HepG2 (cell line): ENCODE data around the gene AGXT. TPM values are rescaled to one million over a fixed set of nuclear protein-coding genes. Genes with fewer than 3 reads are reported as not detected.

Experiments
- ASH2L ChIP-seq: fragments of 300-600, 200-600 bp; sonication (generic); IDR thresholded peaks from 2 replicates; pipeline ENCODE4 v1.7.0; 2017; ENCODE audit warnings: low read depth, mild to moderate bottlenecking, moderate library complexity, mixed read lengths, low read length; ENCODE audit not compliant: insufficient read length
- GABPA ChIP-seq, 2 experiments: IDR thresholded peaks; 2 replicates each; pipeline ENCODE4 v1.6.1; 2011 to 2016; ENCODE audit warnings: low read depth in 2 of 2, low read length in 1 of 2, missing biosample characterization in 1 of 2, missing genetic modification characterization in 1 of 2
- JUND ChIP-seq: sonication (generic); formaldehyde crosslinking; IDR thresholded peaks from 2 replicates; pipeline ENCODE4 v1.8.0; 2022; ENCODE audit warnings: mild to moderate bottlenecking, missing genetic modification reagents
- KLF15 ChIP-seq: sonication (generic); formaldehyde crosslinking; IDR thresholded peaks from 2 replicates; pipeline ENCODE4 v1.8.1; 2023; ENCODE audit warnings: borderline replicate concordance, mild to moderate bottlenecking, inconsistent platforms, missing genetic modification reagents, mixed read lengths
- MEF2D ChIP-seq: sonication (generic); formaldehyde crosslinking; IDR thresholded peaks from 2 replicates; pipeline ENCODE4 v1.5.1; 2020; ENCODE audit warnings: mild to moderate bottlenecking, missing genetic modification reagents
- RXRA ChIP-seq: sonication (generic); formaldehyde crosslinking; IDR thresholded peaks from 2 replicates; pipeline ENCODE4 v1.5.1; 2020; ENCODE audit warnings: missing genetic modification reagents
- SYNCRIP ChIP-seq: fragments of 200-400 bp; formaldehyde crosslinking; IDR thresholded peaks from 2 replicates; pipeline ENCODE4 v1.6.1; 2018; ENCODE audit warnings: mild to moderate bottlenecking, low read depth, low read length; ENCODE audit not compliant: insufficient read depth
- TCF7 ChIP-seq: sonication (generic); IDR thresholded peaks from 2 replicates; pipeline ENCODE4 v1.6.1; 2016; ENCODE audit warnings: antibody characterized with exemption, low read depth
- ZBTB40 ChIP-seq, 2 experiments: fragments of 450-650 bp in 1 of 2; sonication (generic) in 1 of 2; formaldehyde crosslinking in 1 of 2; IDR thresholded peaks; 2 replicates each; pipeline versions ENCODE4 v1.6.1 to v1.8.0; 2016 to 2022; ENCODE audit warnings: antibody characterized with exemption in 1 of 2, mild to moderate bottlenecking in 1 of 2, missing genetic modification reagents in 1 of 2
- ZFP90 ChIP-seq: sonication (generic); formaldehyde crosslinking; IDR thresholded peaks from 2 replicates; pipeline ENCODE4 v1.8.0; 2022; ENCODE audit warnings: missing genetic modification reagents, mild to moderate bottlenecking, inconsistent platforms, borderline replicate concordance
- ZKSCAN1 ChIP-seq: fragments of 150-350 bp; IDR thresholded peaks from 2 replicates; pipeline ENCODE4 v1.6.1; 2014; ENCODE audit warnings: low read length
- ZKSCAN5 ChIP-seq: sonication (generic); formaldehyde crosslinking; IDR thresholded peaks from 2 replicates; pipeline ENCODE4 v1.5.1; 2020; ENCODE audit warnings: mild to moderate bottlenecking, missing genetic modification reagents
- ZMAT3 ChIP-seq: sonication (generic); formaldehyde crosslinking; conservative IDR thresholded peaks from 2 replicates; pipeline ENCODE4 v1.7.0; 2021; ENCODE audit warnings: missing genetic modification reagents
- ZNF101 ChIP-seq: sonication (generic); formaldehyde crosslinking; IDR thresholded peaks from 2 replicates; pipeline ENCODE4 v1.4.0; 2020; ENCODE audit warnings: mild to moderate bottlenecking, low read depth, missing genetic modification reagents, borderline replicate concordance
- ZNF354B ChIP-seq: sonication (generic); formaldehyde crosslinking; IDR thresholded peaks from 2 replicates; pipeline ENCODE4 v1.8.0; 2022; ENCODE audit warnings: mild to moderate bottlenecking, missing genetic modification reagents
- ZNF362 ChIP-seq: sonication (generic); formaldehyde crosslinking; IDR thresholded peaks from 2 replicates; pipeline ENCODE4 v1.4.0; 2020; ENCODE audit warnings: missing genetic modification reagents, mild to moderate bottlenecking, borderline replicate concordance
- ZNF563 ChIP-seq: sonication (generic); formaldehyde crosslinking; IDR thresholded peaks from 2 replicates; pipeline ENCODE4 v1.8.0; 2022; ENCODE audit warnings: mild to moderate bottlenecking, moderate library complexity, missing genetic modification reagents
- ZNF747 ChIP-seq: sonication (generic); formaldehyde crosslinking; IDR thresholded peaks from 2 replicates; pipeline ENCODE4 v1.8.1; 2023; ENCODE audit warnings: missing genetic modification reagents, mild to moderate bottlenecking, borderline replicate concordance
- ZNF792 ChIP-seq: IDR thresholded peaks from 2 replicates; pipeline ENCODE4 v1.6.1; 2016
- polyA plus RNA-seq, 8 experiments: library from polyadenylated mRNA; depleted of rRNA in 3 of 8; stranded (reverse) in 7 of 8; unstranded in 1 of 8; fragments of >200 nt; fragmentation: Illumina TruSeq in 4 of 8; extraction: Trizol in 4 of 8; gene quantifications; 2 replicates each; pipeline versions ENCODE4 v1.2.1 to v1.2.3, GENCODE V29; 2011 to 2016; ENCODE audit warnings: low read depth in 4 of 8, missing spikeins in 1 of 8, mixed read lengths in 1 of 8; ENCODE audit not compliant: insufficient read depth in 1 of 8
- total RNA-seq, 5 experiments: library from RNA; depleted of rRNA; stranded (reverse); fragments of >200 nt; fragmentation: Illumina TruSeq; extraction: Trizol; gene quantifications; 2 replicates each; pipeline ENCODE4 v1.2.3, GENCODE V29; 2016; ENCODE audit warnings: low read depth in 1 of 5

The AGXT gene
- total and polyA plus RNA-seq, 2 of the 13 experiments (the other 11 are each of a cell fraction or from before 2014, with no cell fraction given), result 41.9 to 96.1 TPM

GRCh38 chr2:240896871-240897692, 28.5 kb downstream of the AGXT start (continued):
- TF ChIP-seq GABPA (IDR thresholded peaks at IDR 0.05; ENCODE audit: low read depth, low read length) (no peak), GABPA (CRISPR knock-in tag; IDR thresholded peaks at IDR 0.05; ENCODE audit: low read depth) (no peak), ZFP90 (peak; percentile 70; the same call in 1 of the 2 replicates), ZNF101 (CRISPR knock-in tag) (no peak), KLF15 (CRISPR knock-in tag) (no peak), ZNF563 (CRISPR knock-in tag) (peak; percentile 79; the same call in 1 of the 2 replicates), MEF2D (CRISPR knock-in tag) (0 out of 2 replicates have a peak, but pooled peaks have one; percentile 40), JUND (0 out of 2 replicates have a peak, but pooled peaks have one; percentile 14), ZNF354B (CRISPR knock-in tag) (no peak), ZKSCAN5 (CRISPR knock-in tag) (peak; percentile 70), ZKSCAN1 (no peak), TCF7 (no peak), ZNF792 (0 out of 2 replicates have a peak, but pooled peaks have one; percentile 37), ZMAT3 (CRISPR knock-in tag) (no peak), ZNF362 (CRISPR knock-in tag) (no peak), RXRA (CRISPR knock-in tag) (peak; percentile 64), ZNF747 (CRISPR knock-in tag) (no peak), ASH2L (no peak), SYNCRIP (no peak), ZBTB40 (IDR thresholded peaks at IDR 0.05) (no peak), ZBTB40 (CRISPR knock-in tag; IDR thresholded peaks at IDR 0.05) (no peak)
